GM23338 (cell line): Measurements from ENCODE around the gene IFT52. TPM values are rescaled to one million over a fixed set of nuclear protein-coding genes. Genes with fewer than 3 reads are reported as not detected.

Source experiments
- ATAC-seq: fragments of 200-7000 bp; cut with Tn5 transposase; 3 replicates; pipeline ENCODE4 v1.9.1; 2020
- DNase-seq: peaks from one replicate; pipeline ENCODE4 v3.0.0-alpha.2; 2015; ENCODE audit warnings: low spot score
- H2AFZ ChIP-seq: fragments of 200-600 bp; sonication (generic); 2 replicates; pipeline ENCODE4 v1.8.0; 2016; ENCODE audit warnings: antibody characterized with exemption, mild to moderate bottlenecking, moderate library complexity
- H3F3A ChIP-seq: fragments of 200-600 bp; sonication (generic); replicated peaks from 2 replicates; pipeline ENCODE4 v1.8.0; 2017; ENCODE audit warnings: antibody characterized with exemption, mixed run types, low read depth
- H3K27ac ChIP-seq: fragments of 200-600 bp; sonication (generic); 2 replicates; pipeline ENCODE4 v1.6.1; 2016; ENCODE audit warnings: low read depth
- H3K27me3 ChIP-seq: fragments of 200-600 bp; sonication (generic); 2 replicates; pipeline ENCODE4 v1.8.0; 2016; ENCODE audit warnings: mild to moderate bottlenecking, mixed run types, moderate library complexity; ENCODE audit not compliant: insufficient read depth
- H3K36me3 ChIP-seq: fragments of 200-600 bp; sonication (generic); 2 replicates; pipeline ENCODE4 v1.8.0; 2016; ENCODE audit warnings: mild to moderate bottlenecking; ENCODE audit not compliant: insufficient read depth
- H3K4me1 ChIP-seq: fragments of 200-600 bp; sonication (generic); 2 replicates; pipeline ENCODE4 v1.8.0; 2016; ENCODE audit warnings: mild to moderate bottlenecking, moderate library complexity; ENCODE audit not compliant: insufficient read depth
- H3K4me2 ChIP-seq: fragments of 200-600 bp; sonication (generic); 2 replicates; pipeline ENCODE4 v1.7.1; 2017; ENCODE audit warnings: mixed run types
- H3K4me3 ChIP-seq: fragments of 200-600 bp; sonication (generic); 2 replicates; pipeline ENCODE4 v1.6.1; 2016; ENCODE audit warnings: mixed run types
- H3K79me2 ChIP-seq: fragments of 200-600 bp; sonication (generic); replicated peaks from 2 replicates; pipeline ENCODE4 v1.8.0; 2017; ENCODE audit warnings: mild to moderate bottlenecking; ENCODE audit not compliant: insufficient read depth
- H3K9me2 ChIP-seq: fragments of 200-600 bp; sonication (generic); 2 replicates; pipeline ENCODE4 v1.8.0; 2017; ENCODE audit not compliant: insufficient read depth
- H4K20me1 ChIP-seq: fragments of 200-600 bp; sonication (generic); replicated peaks from 2 replicates; pipeline ENCODE4 v1.8.0; 2017; ENCODE audit warnings: mild to moderate bottlenecking; ENCODE audit not compliant: insufficient read depth
- H3K27ac Mint-ChIP-seq: 2 replicates; pipeline ENCODE4 v1.8.0; 2020; ENCODE audit warnings: inconsistent platforms, mild to moderate bottlenecking, moderate library complexity, mixed read lengths
- H3K27me3 Mint-ChIP-seq: 3 replicates; pipeline ENCODE4 v1.8.0; 2022; ENCODE audit warnings: low read depth, mild to moderate bottlenecking, moderate library complexity, mixed read lengths, inconsistent platforms; ENCODE audit not compliant: insufficient read depth, poor library complexity
- H3K36me3 Mint-ChIP-seq: 3 replicates; pipeline ENCODE4 v1.8.0; 2021; ENCODE audit warnings: low read depth, mild to moderate bottlenecking, inconsistent platforms, moderate library complexity, mixed read lengths
- H3K4me1 Mint-ChIP-seq: 3 replicates; pipeline ENCODE4 v1.8.0; 2020; ENCODE audit warnings: mild to moderate bottlenecking, inconsistent platforms, mixed read lengths
- H3K4me3 Mint-ChIP-seq: 3 replicates; pipeline ENCODE4 v1.8.0; 2021; ENCODE audit warnings: moderate library complexity, mild to moderate bottlenecking, inconsistent platforms, mixed read lengths
- H3K9me3 Mint-ChIP-seq: 3 replicates; pipeline ENCODE4 v1.8.0; 2020; ENCODE audit warnings: moderate library complexity, mild to moderate bottlenecking, inconsistent platforms, mixed read lengths
- CREB1 ChIP-seq: fragments of 250-450 bp; sonication (Bioruptor Pico); IDR thresholded peaks from 2 replicates; pipeline ENCODE4 v1.5.0; 2020; ENCODE audit warnings: low read depth, mild to moderate bottlenecking, moderate library complexity
- ETS1 ChIP-seq: IDR thresholded peaks from 2 replicates; pipeline ENCODE4 v1.6.1; 2016; ENCODE audit warnings: antibody characterized with exemption
- JUNB ChIP-seq: IDR thresholded peaks from one replicate; pipeline ENCODE4 v1.6.1; 2016; ENCODE audit warnings: antibody characterized with exemption; ENCODE audit not compliant: unreplicated experiment
- NANOG ChIP-seq: IDR thresholded peaks from 2 replicates; pipeline ENCODE4 v1.6.1; 2016; ENCODE audit warnings: antibody characterized with exemption, borderline replicate concordance
- REST ChIP-seq: IDR thresholded peaks from one replicate; pipeline ENCODE4 v1.6.1; 2018; ENCODE audit warnings: antibody characterized with exemption; ENCODE audit not compliant: unreplicated experiment
- STAT1 ChIP-seq: IDR thresholded peaks from one replicate; pipeline ENCODE4 v1.6.1; 2016; ENCODE audit warnings: antibody characterized with exemption; ENCODE audit not compliant: unreplicated experiment
- ZNF114 ChIP-seq: fragments of 250-450 bp; sonication (Bioruptor Pico); IDR thresholded peaks from 2 replicates; pipeline ENCODE4 v1.5.0; 2020; ENCODE audit warnings: mild to moderate bottlenecking, moderate library complexity
- ZNF462 ChIP-seq: fragments of 250-450 bp; sonication (Bioruptor Pico); IDR thresholded peaks from 2 replicates; pipeline ENCODE4 v1.5.0; 2020; ENCODE audit warnings: mild to moderate bottlenecking, moderate library complexity
- polyA plus RNA-seq: library from polyadenylated mRNA; unstranded; fragments of >200 nt; fragmentation: Nextera tagmentation; extraction: Ambion mirVana; gene quantifications from 2 replicates; pipeline ENCODE4 v1.2.1, GENCODE V29; 2016
- total RNA-seq: library from RNA; depleted of rRNA; stranded (reverse); fragments of >200 nt; shearing (Covaris generic); gene quantifications from 2 replicates; pipeline ENCODE4 v1.2.3, GENCODE V29; 2014

IFT52 gene
- total and polyA plus RNA-seq, 2 experiments from 2014 or later = 30.4 to 39.8 TPM

- TF ChIP-seq ZNF114 (CRISPR knock-in tag) = no peak
- TF ChIP-seq ZNF462 (CRISPR knock-in tag) = no peak
These were observed 10.6 kb upstream of the IFT52 start (continued) for GRCh38 chr20:43579861-43580793.

GRCh38 chr20:43583133-43583864 is 7.4 kb upstream of the IFT52 start:
- H3K36me3 Mint-ChIP-seq = no peaks in the 10 kb centered on the region
- peaks cover 4% of the 10 kb centered on the region for H3K27me3 Mint-ChIP-seq
- no peak overlapping the region for H3K27ac Mint-ChIP-seq
- Histone ChIP-seq H4K20me1 (no peaks in the 10 kb centered on the region), H3K4me1 (0 out of 2 replicates have a peak, but pooled peaks cover 8% of the 10 kb centered on the region), H2AFZ (no peak overlapping the region), H3K36me3 (no peaks in the 10 kb centered on the region), H3K9me2 (no peaks in the 10 kb centered on the region), H3K27me3 (no peaks in the 10 kb centered on the region), H3K27ac (no peak overlapping the region), H3K79me2 (no peaks in the 10 kb centered on the region), H3K4me3 (no peak overlapping the region), H3F3A (no peaks in the 10 kb centered on the region), H3K4me2 (no peak overlapping the region)
- ATAC-seq (no peak), DNase-seq (no peak)
- H3K4me1 Mint-ChIP-seq = peaks cover 11% of the 10 kb centered on the region; the same call in 2 of the 3 replicates
- no peak overlapping the region for H3K4me3 Mint-ChIP-seq
- H3K9me3 Mint-ChIP-seq = no peaks in the 10 kb centered on the region
- TF ChIP-seq JUNB (no peak), CREB1 (CRISPR knock-in tag) (no peak), REST (no peak), STAT1 (no peak), ETS1 (no peak), NANOG (no peak)
